Aorta (tissue), 5 donors: ENCODE measurements around the gene DPEP3. TPM values are rescaled to one million over a fixed set of nuclear protein-coding genes. Genes with fewer than 3 reads are reported as not detected.

Experiments
- ATAC-seq: fragments of 200-7000 bp; cut with Tn5 transposase; one replicate; pipeline ENCODE4 v1.9.1; 2022; ENCODE audit warnings: moderate library complexity; ENCODE audit not compliant: low FRiP score
- DNase-seq, 2 donors: peaks; one replicate each; pipeline ENCODE4 v3.0.0-alpha.2; 2020
- H3K27ac ChIP-seq, 2 donors: one replicate each; pipeline ENCODE4 v1.5.1; 2013; ENCODE audit warnings: low read length in 2 of 2, mild to moderate bottlenecking in 2 of 2, moderate library complexity in 2 of 2, control low read depth in 1 of 2, inconsistent platforms in 1 of 2, low read depth in 1 of 2
- H3K27me3 ChIP-seq, 2 donors: one replicate each; pipeline ENCODE4 v1.6.1; 2013; ENCODE audit warnings: control low read depth in 1 of 2, low read length in 1 of 2, mild to moderate bottlenecking in 1 of 2, moderate library complexity in 1 of 2; ENCODE audit not compliant: insufficient read depth in 2 of 2, control insufficient read depth in 1 of 2
- H3K36me3 ChIP-seq, 2 donors: one replicate each; pipeline ENCODE4 v1.6.1; 2013; ENCODE audit warnings: control low read depth in 1 of 2, low read length in 1 of 2, mild to moderate bottlenecking in 1 of 2; ENCODE audit not compliant: insufficient read depth in 2 of 2, control insufficient read depth in 1 of 2
- H3K4me1 ChIP-seq, 2 donors: one replicate each; pipeline ENCODE4 v1.6.1; 2013; ENCODE audit warnings: low read length in 2 of 2, control low read depth in 1 of 2, mild to moderate bottlenecking in 1 of 2, moderate library complexity in 1 of 2; ENCODE audit not compliant: insufficient read depth in 2 of 2, control insufficient read depth in 1 of 2
- H3K4me3 ChIP-seq, 2 donors: one replicate each; pipeline ENCODE4 v1.5.1; 2013; ENCODE audit warnings: low read length in 2 of 2, control low read depth in 1 of 2, mild to moderate bottlenecking in 1 of 2
- H3K9me3 ChIP-seq: one replicate; pipeline ENCODE4 v1.6.1; 2013; ENCODE audit warnings: mild to moderate bottlenecking, low read length; ENCODE audit not compliant: control insufficient read depth
- WGBS, 2 donors: extraction: QIAGEN DNeasy Blood & Tissue Kit; methylation state at CpG; one replicate each; pipeline ENCODE4 v1.1.7; 2013; 5-methylcytosine and 5-hydroxymethylcytosine counted together
- intact Hi-C, 2 donors: fragments of 100-400 bp; cut with DNase I; formaldehyde crosslinking; loops; one replicate each; pipeline versions ENCODE4 v1.14.2 to v1.15.0; 2022
- polyA plus RNA-seq, 2 donors: library from polyadenylated mRNA; stranded (reverse); fragments of 200-250 nt; gene quantifications; one replicate each; pipeline ENCODE4 v1.2.3, GENCODE V29; 2013
- total RNA-seq, 2 donors: library from RNA; stranded (reverse); fragmentation: NEBNext Ultra II Directional; extraction: Animal tissue kit (Norgen Biotek cat#: 25700); gene quantifications; one replicate each; pipeline ENCODE4 v1.2.1, GENCODE V29; 2021
- donor health status: healthy with polysubstance abuse.
- donor health status: Bipolar disorder and iron deficiency.
- donor health status: DM: no; HTN: no; CAD: no.
- donor health status: DM: no; HTN: no; CAD: no.
- donor health status: DM: yes; HTN: yes; CAD: no.

The DPEP3 gene
- total and polyA plus RNA-seq, 4 donors = not detected

GRCh38 chr16:67927131-67927941, 53.0 kb downstream of the DPEP3 start:
- ATAC-seq = no peak

GRCh38 chr16:67926181-67926750, 54.0 kb downstream of the DPEP3 start:
- H3K4me1 ChIP-seq = no peaks in the 10 kb centered on the region
- no peak overlapping the region for H3K4me3 ChIP-seq
- WGBS, 2 donors = 9 to 10% methylated on average over 13 of the region's 13 CpGs
- DNase-seq (peak in 1 of 2 donors; percentile 72), ATAC-seq (no peak)
- H3K36me3 ChIP-seq = peaks cover 0 to 2% of the 10 kb centered on the region in 2 donors
- H3K27ac ChIP-seq = peak overlapping the region in 1 of 2 donors; percentile 41
- intact Hi-C loops = no loop called here
- H3K27me3 ChIP-seq = no peaks in the 10 kb centered on the region
- H3K9me3 ChIP-seq = no peaks in the 10 kb centered on the region

More at GRCh38 chr16:67927131-67927941, 53.0 kb downstream of the DPEP3 start:
- intact Hi-C loops = loop anchor here in 1 of 2 donors (1.0 kb wide), 1 partner anchor 43 kb away; the partner anchor contains the start of gene NRN1L
- peak in 1 of 2 donors; percentile 70 for DNase-seq
- Histone ChIP-seq H3K36me3 (peaks cover 0 to 2% of the 10 kb centered on the region in 2 donors), H3K4me1 (no peaks in the 10 kb centered on the region), H3K27me3 (no peaks in the 10 kb centered on the region), H3K9me3 (no peaks in the 10 kb centered on the region), H3K27ac (no peak overlapping the region), H3K4me3 (no peak overlapping the region)
- 90 to 92% methylated on average over 22 of the region's 22 CpGs for WGBS, 2 donors

Other genes with a start within 250 kb of the DPEP3 start
- 10 to 100 TPM; 17.7 to 21.6 TPM for gene RANBP10, start 173.9 kb downstream of the DPEP3 start, total RNA-seq
- gene RANBP10, start 173.9 kb downstream of the DPEP3 start, polyA plus RNA-seq = 10 to 100 TPM in 1 of 2 donors, 1 to 10 TPM in 1; 5.5 to 11.9 TPM
- 1 to 10 TPM in 1 of 2 donors, under 1 TPM in 1; 0.84 to 1.1 TPM for gene TSNAXIP1, start 173.6 kb downstream of the DPEP3 start, total RNA-seq
- 1 to 10 TPM in 1 of 2 donors, not detected in 1; 7.3 TPM for gene TSNAXIP1, start 173.6 kb downstream of the DPEP3 start, polyA plus RNA-seq
- gene THAP11, start 138.2 kb downstream of the DPEP3 start, total RNA-seq = 10 to 100 TPM; 21.5 to 24.7 TPM
- gene THAP11, start 138.2 kb downstream of the DPEP3 start, polyA plus RNA-seq = 10 to 100 TPM; 18.0 to 18.6 TPM
- gene NUTF2, start 133.6 kb downstream of the DPEP3 start, total RNA-seq = 10 to 100 TPM; 80.7 to 88.2 TPM
- gene NUTF2, start 133.6 kb downstream of the DPEP3 start, polyA plus RNA-seq = 100 to 1,000 TPM in 1 of 2 donors, 10 to 100 TPM in 1; 95.4 to 130 TPM
- gene CENPT, start 132.8 kb downstream of the DPEP3 start, total RNA-seq = 10 to 100 TPM; 39.8 to 57.9 TPM
- gene CENPT, start 132.8 kb downstream of the DPEP3 start, polyA plus RNA-seq = 100 to 1,000 TPM in 1 of 2 donors, 10 to 100 TPM in 1; 28.3 to 168 TPM
- gene EDC4, start 107.4 kb downstream of the DPEP3 start, total RNA-seq = 10 to 100 TPM; 46.9 to 53.2 TPM
- 10 to 100 TPM; 14.4 to 66.4 TPM for gene EDC4, start 107.4 kb downstream of the DPEP3 start, polyA plus RNA-seq
- 1 to 10 TPM in 1 of 2 donors, not detected in 1; 2.1 TPM for gene NRN1L, start 95.6 kb downstream of the DPEP3 start, total RNA-seq
- 1 to 10 TPM; 1.5 to 3.2 TPM for gene NRN1L, start 95.6 kb downstream of the DPEP3 start, polyA plus RNA-seq
- 10 to 100 TPM; 29.6 to 30.4 TPM for gene PSKH1, start 87.2 kb downstream of the DPEP3 start, total RNA-seq
- gene PSKH1, start 87.2 kb downstream of the DPEP3 start, polyA plus RNA-seq = 10 to 100 TPM; 15.2 to 16.2 TPM
- under 1 TPM; 0.84 to 0.90 TPM for gene CTRL, start 48.6 kb downstream of the DPEP3 start, total RNA-seq
- 1 to 10 TPM in 1 of 2 donors, not detected in 1; 3.5 TPM for gene CTRL, start 48.6 kb downstream of the DPEP3 start, polyA plus RNA-seq
- gene PSMB10, start 43.6 kb downstream of the DPEP3 start, total RNA-seq = 10 to 100 TPM; 27.7 to 39.1 TPM
- 10 to 100 TPM; 52.3 to 84.3 TPM for gene PSMB10, start 43.6 kb downstream of the DPEP3 start, polyA plus RNA-seq
- gene LCAT, start 36.4 kb downstream of the DPEP3 start, total RNA-seq = 10 to 100 TPM; 43.9 to 47.8 TPM
- gene LCAT, start 36.4 kb downstream of the DPEP3 start, polyA plus RNA-seq = 100 to 1,000 TPM in 1 of 2 donors, 10 to 100 TPM in 1; 10.6 to 178 TPM
- gene SLC12A4, start 11.9 kb downstream of the DPEP3 start, total RNA-seq = 100 to 1,000 TPM; 125 to 139 TPM
- 10 to 100 TPM; 15.8 to 87.0 TPM for gene SLC12A4, start 11.9 kb downstream of the DPEP3 start, polyA plus RNA-seq
- 10 to 100 TPM in 1 of 2 donors, 1 to 10 TPM in 1; 1.7 to 10.4 TPM for gene DPEP2, start 19.0 kb upstream of the DPEP3 start, total RNA-seq
- 1 to 10 TPM; 1.0 to 2.1 TPM for gene DPEP2, start 19.0 kb upstream of the DPEP3 start, polyA plus RNA-seq
- gene DPEP2NB, start 35.4 kb upstream of the DPEP3 start, total RNA-seq = not detected
- gene DPEP2NB, start 35.4 kb upstream of the DPEP3 start, polyA plus RNA-seq = not detected
- gene DDX28, start 42.7 kb upstream of the DPEP3 start, total RNA-seq = 1 to 10 TPM; 4.3 to 5.3 TPM
- gene DDX28, start 42.7 kb upstream of the DPEP3 start, polyA plus RNA-seq = 1 to 10 TPM; 3.6 to 4.8 TPM
- gene DUS2, start 42.8 kb upstream of the DPEP3 start, total RNA-seq = 10 to 100 TPM in 1 of 2 donors, 1 to 10 TPM in 1; 5.4 to 13.1 TPM
- 1 to 10 TPM; 3.0 to 8.9 TPM for gene DUS2, start 42.8 kb upstream of the DPEP3 start, polyA plus RNA-seq
- 10 to 100 TPM; 38.1 to 48.4 TPM for gene NFATC3, start 104.9 kb upstream of the DPEP3 start, total RNA-seq
- gene NFATC3, start 104.9 kb upstream of the DPEP3 start, polyA plus RNA-seq = 10 to 100 TPM; 10.3 to 10.4 TPM